HG03378 (cell line): Measurements from ENCODE around the gene NOTCH3.

Experiments used
- ATAC-seq: cut with Tn5 transposase; IDR thresholded peaks from one replicate; pipeline ENCODE4 v1.9.1; 2021; ENCODE audit warnings: mild to moderate bottlenecking, moderate library complexity; ENCODE audit not compliant: unreplicated experiment

Gene NOTCH3

DNA sequence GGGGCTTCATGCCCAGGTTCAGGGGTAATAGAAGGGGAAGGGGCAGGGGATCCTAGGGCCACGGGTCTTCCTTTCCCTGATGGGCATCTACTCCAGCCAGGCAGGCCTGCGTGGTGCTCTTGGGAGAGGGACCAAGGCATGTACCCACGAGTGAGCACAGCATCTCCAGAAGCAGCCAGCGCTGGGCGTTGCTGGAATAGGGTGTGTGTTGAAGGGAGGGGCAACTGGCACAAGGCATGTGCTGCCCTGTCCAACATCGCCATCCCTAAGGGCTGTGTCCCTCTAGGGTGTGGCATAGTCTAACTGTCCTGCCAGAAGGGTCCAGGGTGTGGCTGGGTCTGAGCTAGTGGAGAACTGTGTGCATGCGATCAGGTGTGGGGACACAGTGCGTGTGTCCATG lies 2.9 kb downstream of the NOTCH3 start:
- ATAC-seq = no peak

DNA sequence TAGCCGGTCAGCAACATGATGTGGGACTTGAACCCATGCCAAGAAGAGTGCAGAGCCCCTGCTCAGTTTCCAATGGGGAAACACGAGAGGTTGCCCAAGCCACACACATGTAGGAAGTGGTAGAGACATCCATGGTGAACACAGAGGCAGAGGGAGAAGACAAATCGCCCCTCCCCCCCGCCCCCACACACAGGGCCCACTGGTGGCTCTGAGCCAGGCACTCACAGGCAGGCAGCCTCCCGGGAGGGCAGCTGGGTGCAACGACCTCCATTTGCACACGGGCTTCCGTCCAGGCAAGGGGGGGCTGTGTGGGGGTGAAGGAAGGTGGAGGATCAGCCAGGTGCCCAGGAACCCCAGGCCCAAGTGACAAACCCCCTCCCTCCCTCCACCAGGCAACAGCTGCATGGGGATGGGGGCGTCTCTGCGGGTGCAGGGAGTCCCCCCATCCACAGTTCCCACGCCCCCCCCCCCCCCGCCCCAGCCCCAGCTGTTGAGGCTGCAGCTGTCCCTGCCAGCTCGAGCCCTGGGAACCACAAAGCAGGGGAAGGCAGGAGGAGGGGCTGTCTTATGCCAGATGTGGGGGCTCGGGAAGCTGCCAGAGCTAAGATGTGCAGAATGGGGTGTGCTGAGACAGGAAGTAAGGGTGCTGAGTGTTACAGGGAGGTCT lies 3.4 kb downstream of the NOTCH3 start:
- ATAC-seq = no peak

DNA sequence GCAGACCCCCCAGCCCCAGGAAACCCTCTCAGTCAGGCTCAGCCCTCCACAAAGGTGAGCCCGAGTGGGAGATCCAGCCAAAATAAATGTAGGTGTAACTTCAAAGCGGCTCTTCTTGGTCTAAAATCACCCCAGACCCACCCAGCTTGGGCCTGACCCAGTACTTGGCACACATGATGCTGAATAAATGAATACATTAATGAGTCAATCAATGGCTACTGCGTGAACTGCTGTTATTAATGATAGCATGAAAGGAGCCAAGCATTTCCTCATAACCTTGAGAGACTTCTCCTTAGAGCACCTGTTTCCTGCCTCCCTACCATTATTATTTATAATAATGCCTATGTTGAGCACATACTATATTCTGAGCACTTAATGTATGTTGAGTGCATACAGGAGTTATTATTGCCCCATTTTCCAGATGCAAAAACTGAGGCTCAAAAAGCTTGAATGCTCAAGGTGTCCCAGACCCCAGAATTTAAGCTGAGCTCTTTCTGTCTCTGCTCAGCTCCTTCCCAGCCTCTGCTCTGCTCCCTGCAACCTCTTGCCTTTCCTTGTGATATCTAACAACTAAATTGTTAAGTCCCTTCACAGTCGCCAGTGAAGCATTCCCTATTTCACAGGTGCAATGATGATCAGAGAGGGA lies 4.3 kb downstream of the NOTCH3 start:
- no peak for ATAC-seq

DNA sequence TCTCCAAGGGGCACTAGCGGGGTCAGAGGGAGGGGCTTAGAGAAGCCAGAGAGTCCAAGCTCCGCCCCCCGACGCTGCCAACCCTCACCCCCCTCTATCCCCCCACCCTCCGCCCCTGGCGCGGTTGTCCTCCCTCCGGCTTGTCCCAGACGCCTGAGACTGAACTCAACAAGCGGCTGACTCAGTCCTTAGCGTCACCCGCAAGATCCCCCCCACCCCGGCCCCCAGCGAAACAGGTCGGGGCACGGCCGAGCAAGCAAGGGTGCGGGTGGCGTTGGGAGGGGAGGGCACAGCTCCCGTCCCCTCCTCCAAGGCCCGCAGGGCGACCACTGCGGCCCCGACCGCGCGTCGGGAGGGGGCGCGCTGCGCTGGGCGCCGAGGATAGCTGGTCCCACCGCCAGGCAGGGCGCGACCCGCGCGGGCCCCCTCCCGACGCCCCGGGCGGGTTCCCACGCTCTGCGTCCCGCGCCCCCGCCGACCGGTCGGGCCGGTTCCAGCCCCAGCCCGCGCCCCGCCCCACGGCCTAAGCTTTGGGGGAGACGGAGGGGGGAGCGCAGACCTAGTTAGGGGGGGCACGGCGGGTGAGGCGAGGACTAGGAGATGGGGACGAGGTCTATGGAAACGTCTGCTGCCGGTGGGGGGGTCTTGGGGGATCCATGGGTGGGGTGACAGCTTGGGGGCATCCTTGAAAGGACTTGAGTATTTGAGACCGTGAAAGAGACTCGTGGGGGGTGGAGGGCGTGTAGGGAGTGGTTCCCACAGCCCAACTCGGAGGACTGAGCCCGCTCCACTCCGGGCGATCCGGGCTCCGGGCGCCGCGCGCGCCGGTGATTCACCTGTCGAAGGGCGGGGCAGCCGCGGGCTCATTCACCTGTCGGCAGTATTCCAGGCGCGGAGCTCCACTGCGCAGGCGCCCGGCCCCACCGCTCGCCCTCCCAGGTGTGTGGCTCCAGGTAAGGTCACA lies 5.1 kb downstream of the NOTCH3 start:
- ATAC-seq = no peak

DNA sequence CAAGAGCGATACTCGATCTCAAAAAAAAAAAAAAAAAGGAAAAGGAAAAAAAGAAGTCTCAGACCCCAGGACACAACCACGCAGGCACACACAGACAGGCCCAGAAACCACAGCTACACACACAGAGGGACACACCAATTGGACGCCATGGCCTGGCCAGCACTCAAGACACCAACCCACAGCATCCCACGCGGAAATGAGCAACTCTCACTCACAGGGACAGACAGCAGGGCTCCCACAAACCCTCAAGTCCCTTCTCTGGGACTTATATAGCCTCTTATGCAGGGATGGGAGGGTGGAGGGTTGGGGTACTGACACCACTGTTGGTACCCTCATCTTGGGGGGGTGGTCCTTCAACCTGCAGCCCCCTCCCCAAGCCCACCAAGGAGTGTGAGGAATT lies 5.9 kb downstream of the NOTCH3 start:
- ATAC-seq = no peak

DNA sequence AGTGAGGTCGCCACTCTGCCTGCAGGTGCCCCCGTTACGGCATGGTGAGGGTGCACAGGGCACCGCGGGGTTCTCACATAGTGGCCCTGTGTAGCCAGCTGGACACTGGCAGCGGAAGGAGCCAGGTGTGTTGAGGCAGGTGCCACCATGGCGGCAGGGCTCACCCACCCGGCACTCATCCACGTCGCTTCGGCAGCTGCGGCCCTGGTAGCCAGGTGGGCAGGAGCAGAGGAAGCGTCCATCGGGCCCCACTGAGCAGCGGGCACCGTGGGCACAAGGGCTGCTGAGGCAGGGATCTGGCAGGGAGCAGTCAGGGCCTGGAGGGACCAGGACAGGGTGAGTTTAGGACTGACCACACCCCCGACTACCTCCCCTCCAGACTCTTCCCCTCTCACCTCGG lies 8.8 kb downstream of the NOTCH3 start:
- ATAC-seq = no peak

DNA sequence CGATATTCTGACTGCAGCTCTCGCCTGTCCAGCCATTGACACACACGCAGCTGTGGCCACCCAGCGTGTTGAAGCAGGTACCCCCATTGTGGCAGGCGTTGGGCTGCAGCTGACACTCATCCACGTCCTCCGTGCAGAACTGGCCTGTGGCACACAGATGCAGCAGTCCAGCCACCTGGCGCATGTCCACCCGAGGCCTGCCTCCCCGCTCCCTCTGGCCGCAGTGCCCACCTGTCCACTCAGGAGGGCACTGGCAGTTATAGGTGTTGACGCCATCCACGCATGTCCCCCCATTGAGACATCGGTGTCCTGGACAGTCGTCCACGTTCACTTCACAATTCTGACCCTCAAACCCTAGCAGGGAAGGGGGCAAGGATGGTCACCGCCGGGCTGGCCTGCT lies 9.3 kb downstream of the NOTCH3 start:
- ATAC-seq = no peak

DNA sequence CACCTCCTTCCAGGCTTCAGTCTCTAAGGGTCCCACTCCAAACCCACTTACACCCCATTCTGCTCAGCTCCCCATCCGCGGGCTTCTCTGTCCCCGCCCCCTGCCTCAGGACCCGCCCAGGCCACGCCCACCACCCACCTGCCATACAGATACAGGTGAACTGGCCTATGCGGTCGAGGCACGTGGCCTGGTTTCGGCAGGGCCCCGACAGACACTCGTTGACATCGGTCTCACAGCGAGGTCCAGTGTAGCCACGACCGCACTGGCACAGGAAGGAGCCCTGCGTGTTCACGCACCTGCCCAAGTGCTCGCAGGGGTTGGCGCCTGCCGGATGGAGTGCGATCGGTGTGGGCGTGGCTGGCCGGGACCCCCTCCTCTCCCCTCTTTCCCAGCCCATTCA lies 11.9 kb downstream of the NOTCH3 start:
- no peak for ATAC-seq

DNA sequence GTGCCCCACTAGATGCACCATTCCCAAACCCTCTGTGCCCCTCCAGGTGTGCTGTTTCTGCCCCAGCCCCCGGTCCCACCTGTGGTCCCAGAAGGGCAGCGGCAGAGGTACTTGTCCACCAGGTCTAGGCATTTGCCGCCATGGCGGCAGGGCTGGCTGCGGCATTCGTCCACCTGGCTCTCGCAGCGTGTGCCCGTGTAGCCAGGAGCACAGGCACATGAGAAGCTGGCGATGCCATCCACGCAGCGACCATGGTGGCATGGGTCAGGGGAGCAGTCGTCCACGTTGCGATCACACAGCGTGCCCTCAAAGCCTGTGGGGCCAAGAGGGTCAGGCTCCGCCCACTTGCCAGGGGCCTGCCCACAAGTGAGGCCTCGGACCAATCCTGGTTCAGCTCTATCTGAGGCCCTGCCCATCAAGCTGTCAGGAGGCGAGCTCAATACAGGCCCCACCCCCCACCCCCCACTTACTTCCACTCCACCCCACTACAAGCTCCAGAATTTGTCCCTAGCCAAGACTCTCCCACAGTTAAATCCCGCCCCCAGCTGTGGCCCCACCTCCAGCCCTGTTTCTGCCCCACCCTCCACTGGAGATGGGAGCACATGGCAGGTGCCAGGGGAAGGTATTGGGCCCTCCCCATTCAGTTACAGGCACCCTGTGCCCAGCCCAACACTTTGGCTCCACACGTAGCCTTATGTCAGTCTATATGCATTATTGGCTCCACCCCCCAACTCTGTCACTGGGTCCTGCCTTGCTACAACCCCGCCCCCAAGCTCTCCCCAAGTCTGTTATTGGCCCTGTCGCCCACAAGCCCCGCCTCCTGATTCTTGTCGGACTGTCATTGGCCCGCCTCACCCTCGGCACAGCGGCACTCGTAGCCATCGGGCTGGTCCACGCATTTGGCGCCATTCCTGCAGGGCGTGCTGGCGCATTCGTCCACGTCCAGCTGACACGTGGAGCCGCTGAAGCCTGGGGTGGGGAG lies 13.5 kb downstream of the NOTCH3 start:
- ATAC-seq = no peak

DNA sequence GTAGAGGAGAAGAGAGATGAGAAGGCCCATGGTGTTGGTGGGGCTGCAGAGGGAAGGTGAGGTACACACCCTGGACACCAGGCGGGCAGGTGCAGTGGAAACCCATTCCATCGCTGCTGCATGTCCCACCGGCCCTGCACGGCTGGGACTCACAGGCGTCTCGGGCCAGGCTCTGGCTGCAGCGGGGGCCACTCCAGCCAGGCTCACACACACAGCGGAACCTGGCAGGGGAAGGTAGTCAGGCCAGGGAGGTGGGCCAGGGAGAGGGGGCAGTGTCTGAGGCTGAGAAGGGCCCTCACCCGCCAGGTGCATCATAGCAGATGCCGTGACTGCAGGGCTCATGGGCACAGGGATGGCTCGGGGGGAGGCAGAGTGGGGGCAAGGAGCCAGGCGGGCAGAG lies 15.6 kb downstream of the NOTCH3 start:
- ATAC-seq = no peak

DNA sequence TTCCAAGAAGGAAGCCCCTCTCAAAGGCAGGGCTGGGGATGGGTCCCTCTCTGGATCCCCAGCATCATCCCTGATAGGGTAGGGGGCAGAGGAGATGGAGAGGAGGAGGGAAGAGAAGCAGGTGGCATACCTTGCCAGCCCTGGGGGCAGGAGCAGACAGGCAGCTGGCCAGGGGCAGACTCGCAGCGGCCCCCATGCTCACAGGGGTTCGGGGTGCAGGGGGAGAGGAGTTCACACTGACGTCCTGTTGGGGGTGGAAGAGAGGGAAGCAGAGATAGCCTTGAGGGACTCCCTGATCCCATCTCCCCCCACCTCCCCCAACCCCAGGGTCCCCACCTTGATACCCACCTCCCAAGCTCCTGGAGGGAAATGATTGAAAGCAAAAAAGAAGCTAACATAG lies 16.0 kb downstream of the NOTCH3 start:
- no peak for ATAC-seq

DNA sequence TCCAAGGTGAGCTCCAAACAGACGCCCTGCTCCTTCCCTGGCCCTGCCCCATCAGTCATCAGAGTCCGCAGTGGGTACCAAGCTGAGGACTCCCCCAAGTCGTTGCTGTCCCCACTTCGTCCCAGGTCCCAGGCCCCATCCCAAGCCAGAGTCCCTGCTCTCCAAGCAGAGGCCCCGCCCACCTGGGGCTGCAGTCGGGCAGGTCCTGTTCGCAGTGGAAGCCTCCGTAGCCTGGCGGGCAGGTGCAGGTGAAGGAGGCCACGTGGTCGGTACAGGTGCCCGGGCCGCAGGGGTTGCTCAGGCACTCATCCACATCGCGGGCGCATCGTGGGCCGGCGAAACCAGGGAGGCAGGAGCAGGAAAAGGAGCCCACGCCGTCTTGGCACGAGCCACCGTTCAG lies 19.4 kb downstream of the NOTCH3 start:
- no peak for ATAC-seq

DNA sequence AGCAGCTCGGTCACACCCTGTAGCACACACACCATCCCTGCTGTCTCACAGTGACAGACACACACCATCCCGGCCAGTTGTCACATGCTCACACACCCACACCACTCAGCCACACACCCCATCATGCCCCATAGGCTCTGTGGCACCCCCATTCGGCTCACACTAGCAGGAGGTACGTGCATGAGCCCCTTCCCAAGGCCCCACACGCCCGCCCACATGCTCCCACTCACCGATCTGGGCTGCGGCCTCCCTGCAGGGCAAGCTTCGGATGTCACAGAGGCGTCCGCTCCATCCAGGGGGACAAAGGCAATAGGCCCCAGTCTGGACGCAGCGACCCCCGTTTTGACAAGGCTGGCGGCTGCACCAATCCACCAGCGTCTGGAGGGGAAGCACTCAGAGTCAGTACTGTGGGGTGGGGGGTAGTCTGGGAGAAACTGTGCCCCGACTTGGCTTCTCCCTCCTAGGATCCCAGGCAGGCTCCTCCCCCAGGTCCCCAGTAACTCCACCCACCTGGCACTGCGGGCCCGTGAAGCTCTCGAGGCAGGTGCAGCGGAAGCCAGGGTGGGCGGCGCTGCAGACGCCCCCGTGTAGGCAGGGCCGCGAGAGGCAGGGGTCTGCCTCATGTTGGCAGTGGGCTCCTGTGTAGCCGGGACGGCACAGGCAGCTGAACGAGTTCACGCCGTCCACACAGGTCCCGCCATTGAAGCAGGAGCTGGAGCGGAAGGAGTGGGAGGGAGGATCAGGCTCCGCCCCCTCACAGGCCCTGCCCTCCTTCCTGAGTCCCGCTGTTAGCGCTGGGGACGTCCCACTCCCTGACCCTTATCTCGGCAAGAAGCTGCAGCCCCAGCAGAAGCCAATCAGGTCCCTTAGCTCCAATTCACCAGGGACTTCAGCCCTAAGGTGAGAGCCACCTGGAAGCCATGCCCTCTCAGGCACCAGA lies 20.1 kb downstream of the NOTCH3 start:
- no peak for ATAC-seq

DNA sequence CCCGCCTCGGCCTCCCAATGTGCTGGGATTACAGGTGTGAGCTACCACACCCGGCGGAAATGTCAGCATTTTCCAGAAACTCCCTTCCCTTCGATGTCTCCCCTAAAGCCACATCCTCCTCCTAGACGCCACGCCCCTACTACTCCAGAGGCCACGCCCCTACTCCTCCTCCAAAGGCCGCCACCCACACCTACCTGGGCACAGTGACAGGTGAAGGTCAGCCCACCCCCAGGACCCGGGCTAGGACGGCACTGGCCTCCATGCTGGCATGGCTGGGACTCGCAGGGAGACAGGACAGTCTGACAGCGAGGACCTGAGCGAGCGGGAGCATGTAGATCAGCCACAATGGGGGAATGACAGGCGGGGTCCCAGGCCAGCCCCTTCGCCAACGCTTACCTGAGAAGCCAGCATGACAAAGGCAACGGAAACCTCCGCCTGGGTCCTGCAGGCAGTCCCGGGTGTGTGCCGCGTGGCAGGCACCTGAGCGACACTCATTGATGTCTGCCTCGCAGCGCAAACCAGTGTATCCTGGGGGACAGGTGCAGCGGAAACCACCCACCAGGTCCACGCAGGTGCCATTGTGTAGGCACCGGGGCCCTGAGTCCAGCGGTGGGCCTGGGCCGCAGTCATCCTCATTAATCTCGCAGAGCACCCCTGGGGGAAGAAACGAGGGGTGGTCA lies 22.0 kb downstream of the NOTCH3 start:
- ATAC-seq = no peak

DNA sequence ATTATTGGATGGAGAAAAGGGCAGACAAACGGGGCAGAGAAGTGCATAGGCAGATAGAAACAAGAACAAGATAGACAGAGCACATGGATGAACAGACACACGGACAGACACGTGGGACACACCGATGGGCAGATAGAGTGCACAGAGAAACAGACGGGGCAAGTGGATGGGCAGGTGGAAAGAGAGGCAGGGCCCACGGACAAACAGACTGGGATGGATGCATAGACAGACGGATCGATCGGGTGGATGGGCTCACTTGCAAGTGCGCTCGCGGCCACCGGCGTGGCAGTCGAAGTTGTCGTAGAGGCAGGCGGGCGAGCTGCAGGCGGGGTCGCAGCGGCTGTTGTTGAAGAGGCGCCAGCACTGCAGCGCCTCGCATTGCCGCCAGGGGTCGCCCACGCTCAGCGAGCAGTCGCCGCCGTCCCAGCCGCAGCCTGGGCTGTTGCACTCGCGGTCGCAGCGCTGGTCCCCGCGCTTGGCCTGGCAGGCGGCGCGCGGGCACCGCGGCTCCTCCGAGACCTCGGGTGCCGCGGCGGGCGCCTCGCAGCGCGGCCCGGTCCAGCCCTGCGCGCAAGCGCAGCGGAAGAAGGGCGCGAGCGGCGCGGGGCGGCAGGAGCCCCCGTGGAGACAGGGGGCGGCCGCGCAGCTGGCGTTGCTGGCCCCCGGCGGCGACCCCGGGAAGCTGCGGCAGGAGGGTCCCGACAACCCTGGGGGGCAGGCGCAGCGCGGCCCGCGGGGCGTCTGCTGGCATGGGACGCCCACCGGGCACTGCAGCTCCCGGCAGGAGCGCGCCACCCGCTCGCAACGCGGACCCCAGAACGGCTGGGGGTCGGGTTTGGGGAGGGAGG lies 23.3 kb downstream of the NOTCH3 start:
- no peak for ATAC-seq

DNA sequence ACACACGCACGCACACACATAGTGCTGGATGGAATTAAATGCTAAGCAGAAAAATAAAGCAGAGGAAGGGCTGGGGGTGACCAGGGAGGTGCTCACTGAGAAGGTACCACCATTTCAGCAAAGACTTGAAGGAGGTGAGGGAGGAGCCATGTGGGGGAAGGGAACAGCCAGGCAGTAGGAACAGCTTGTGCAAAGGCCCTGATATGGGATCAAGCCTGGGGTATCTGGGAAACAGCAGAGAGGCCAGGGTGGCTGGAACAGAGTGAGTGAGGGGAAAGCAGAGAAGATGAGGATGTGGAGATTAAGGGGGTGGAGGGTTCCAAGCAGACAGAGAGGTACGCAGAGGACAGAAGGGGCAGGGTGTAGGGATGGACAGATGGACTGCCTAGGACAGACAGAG lies 25.2 kb downstream of the NOTCH3 start:
- no peak for ATAC-seq

DNA sequence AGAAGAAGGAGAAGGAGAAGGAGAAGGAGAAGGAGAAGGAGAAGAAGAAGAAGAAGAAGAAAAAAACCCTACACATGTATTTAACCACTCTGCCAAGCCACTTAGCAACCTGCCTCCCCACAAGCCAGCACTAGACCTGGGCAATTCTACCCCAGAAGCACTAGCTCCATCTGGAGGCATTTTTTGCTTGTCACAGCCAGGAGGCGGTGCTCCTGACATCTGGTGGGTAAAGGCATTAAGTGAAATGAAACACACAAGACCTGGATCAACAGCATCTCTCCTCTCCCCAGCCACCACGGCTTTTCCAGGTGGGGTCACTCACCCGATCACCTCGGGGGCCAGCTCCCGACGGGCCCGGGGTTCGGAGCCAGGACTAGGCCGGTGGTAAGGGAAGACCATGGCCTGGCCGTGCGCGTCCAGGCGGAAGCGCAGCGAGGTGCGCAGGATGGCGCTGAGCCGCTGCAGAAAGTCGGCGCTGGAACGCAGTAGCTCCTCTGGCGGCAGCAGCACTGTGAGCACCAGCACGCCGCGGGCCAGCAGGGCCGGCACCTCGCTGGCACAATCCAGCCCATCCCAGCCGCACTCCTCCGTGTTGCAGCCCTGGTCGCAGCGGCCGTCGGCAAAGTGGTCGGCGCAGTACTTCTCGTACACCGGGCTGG lies 26.9 kb downstream of the NOTCH3 start:
- ATAC-seq = no peak

DNA sequence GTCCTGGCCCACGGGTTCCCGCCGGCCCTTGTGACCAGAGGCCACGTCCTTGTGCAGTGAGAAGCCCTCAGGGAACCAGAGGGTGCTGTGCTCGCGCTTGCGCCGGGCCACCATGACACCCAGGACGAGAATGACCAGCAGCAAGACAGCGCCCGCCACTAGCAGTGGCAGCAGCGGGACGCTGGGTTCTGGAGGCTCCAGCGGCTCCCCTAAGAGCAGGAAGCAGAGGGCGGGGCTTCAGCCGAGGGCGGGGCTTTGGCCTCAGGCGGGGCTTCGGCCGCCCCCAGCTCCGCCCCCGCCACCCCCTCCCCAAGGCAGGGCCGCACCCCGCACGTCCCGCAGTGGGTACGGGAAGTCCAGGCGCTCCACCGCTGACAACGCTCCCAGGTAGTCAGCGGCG lies 30.4 kb downstream of the NOTCH3 start:
- no peak for ATAC-seq
